HG03521 (cell line): Measurements from ENCODE around the gene DISP1.
A peak's percentile ranks its signal among the peaks of the same experiment; 100 is the strongest.

Experiments
- ATAC-seq: cut with Tn5 transposase; IDR thresholded peaks from one replicate; pipeline ENCODE4 v1.9.1; 2021; ENCODE audit warnings: mild to moderate bottlenecking, moderate library complexity; ENCODE audit not compliant: unreplicated experiment

Gene DISP1, protein sequence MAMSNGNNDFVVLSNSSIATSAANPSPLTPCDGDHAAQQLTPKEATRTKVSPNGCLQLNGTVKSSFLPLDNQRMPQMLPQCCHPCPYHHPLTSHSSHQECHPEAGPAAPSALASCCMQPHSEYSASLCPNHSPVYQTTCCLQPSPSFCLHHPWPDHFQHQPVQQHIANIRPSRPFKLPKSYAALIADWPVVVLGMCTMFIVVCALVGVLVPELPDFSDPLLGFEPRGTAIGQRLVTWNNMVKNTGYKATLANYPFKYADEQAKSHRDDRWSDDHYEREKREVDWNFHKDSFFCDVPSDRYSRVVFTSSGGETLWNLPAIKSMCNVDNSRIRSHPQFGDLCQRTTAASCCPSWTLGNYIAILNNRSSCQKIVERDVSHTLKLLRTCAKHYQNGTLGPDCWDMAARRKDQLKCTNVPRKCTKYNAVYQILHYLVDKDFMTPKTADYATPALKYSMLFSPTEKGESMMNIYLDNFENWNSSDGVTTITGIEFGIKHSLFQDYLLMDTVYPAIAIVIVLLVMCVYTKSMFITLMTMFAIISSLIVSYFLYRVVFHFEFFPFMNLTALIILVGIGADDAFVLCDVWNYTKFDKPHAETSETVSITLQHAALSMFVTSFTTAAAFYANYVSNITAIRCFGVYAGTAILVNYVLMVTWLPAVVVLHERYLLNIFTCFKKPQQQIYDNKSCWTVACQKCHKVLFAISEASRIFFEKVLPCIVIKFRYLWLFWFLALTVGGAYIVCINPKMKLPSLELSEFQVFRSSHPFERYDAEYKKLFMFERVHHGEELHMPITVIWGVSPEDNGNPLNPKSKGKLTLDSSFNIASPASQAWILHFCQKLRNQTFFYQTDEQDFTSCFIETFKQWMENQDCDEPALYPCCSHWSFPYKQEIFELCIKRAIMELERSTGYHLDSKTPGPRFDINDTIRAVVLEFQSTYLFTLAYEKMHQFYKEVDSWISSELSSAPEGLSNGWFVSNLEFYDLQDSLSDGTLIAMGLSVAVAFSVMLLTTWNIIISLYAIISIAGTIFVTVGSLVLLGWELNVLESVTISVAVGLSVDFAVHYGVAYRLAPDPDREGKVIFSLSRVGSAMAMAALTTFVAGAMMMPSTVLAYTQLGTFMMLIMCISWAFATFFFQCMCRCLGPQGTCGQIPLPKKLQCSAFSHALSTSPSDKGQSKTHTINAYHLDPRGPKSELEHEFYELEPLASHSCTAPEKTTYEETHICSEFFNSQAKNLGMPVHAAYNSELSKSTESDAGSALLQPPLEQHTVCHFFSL (N-terminal part only)

GRCh38 chr1:222814536-222815439 lies at the start of gene DISP1:
Gene DISP1 (plus strand): TSS chr1:222815039. CDS start chr1:222942824, 127,785 bp downstream.
- ATAC-seq = peak; percentile 94

- no peak for ATAC-seq
Measured at GRCh38 chr1:222767152-222767571, 47.7 kb upstream of the DISP1 start.

DNA sequence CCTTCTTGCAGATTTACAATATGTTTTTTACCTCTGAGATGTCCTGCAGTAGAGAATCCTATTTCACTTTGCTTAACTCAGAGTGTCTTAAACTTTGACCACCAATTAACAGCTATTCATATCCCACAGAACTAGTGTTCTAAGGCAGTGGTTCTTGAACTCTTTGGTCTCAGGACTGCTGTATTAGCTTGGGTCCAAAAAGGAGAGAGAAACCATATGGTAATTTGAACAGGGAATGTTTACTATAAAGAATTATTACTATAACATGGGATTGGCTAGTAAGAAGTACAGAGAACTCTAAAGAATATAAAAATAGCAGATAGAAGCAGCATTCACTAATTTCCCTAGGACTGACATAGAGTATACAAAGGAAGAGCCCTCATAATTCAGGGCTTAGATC lies 46.2 kb upstream of the DISP1 start:
- ATAC-seq = no peak

DNA sequence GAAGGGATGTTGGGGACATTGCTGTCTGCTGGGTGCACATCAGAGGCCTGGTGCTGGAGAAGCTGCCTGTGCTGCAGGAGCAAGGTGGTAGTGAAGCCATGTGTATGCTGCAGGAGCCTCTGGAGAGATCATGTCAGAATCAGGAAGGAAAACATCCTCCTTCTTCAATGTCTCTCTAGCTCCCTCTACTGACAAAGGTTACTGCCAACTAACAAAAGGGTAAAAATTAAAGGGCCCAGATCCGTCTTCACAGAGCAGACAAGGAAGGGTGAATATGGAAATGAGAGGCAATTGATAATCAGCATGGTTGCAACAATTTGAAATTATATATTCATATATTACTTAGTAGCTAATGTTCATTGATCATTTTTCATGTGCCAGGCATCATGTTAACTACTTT lies 45.7 kb upstream of the DISP1 start:
- ATAC-seq = no peak

- ATAC-seq = no peak
Measured at GRCh38 chr1:222769971-222770620, 44.7 kb upstream of the DISP1 start.

DNA sequence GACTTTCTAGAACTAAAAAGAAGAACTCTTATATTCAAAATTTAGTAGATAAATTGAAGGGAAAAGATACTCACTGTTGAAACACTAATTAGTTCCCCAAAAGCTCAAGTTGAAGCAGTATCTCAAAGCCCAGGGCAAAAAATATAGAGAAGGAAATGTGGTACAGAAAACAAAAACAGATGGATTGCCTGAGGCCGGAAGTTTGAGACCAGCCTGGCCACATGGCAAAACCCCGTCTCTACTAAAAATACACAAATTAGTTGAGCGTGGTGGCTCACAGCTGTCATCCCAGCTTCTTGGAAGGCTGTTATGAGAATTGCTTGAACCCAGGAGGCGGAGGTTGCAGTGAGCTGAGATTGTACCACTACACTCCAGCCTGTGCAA lies 41.9 kb upstream of the DISP1 start:
- peak; percentile 72 for ATAC-seq

- no peak for ATAC-seq
Measured at GRCh38 chr1:222777463-222777862, 37.4 kb upstream of the DISP1 start.

- no peak for ATAC-seq
Measured at GRCh38 chr1:222777977-222778376, 36.9 kb upstream of the DISP1 start.

- ATAC-seq = no peak
Measured at GRCh38 chr1:222781251-222781650, 33.6 kb upstream of the DISP1 start.

DNA sequence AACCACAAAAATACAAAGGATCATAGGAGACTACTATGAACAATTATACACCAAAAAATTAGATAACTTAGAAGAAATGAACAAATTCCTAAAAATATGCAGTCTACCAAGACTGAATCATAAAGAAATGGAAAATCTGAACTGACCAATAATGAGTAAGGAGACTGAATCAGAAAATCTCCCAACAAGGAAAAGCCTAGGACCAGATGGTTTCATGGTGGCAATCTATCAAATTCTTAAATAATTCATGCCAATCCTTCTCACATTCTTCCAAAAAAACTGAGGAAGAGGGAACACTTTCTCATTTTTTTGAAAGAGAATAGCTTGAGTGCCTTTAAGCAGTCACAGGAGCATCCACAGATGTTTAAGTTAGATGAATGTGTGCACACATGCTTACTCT lies 31.8 kb upstream of the DISP1 start:
- no peak for ATAC-seq

DNA sequence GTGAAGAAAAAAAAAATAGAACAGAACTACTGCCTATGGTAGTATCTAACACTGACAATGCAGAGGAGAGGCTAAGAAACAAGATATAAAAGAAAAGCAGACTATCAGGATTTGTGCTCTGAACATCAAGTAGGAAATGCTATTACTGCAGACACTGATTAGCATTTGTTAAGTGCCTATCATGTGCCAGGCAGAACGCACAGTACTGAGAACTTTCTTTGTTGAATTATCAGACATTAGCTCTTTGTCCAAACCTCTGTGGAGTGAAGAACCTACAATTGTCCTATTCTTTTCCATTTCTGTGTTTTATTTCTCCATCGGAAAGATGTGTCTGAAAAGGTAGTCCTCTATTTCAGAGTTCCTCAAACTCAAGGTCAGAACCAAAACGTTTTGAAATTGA lies 30.5 kb upstream of the DISP1 start:
- ATAC-seq = no peak

DNA sequence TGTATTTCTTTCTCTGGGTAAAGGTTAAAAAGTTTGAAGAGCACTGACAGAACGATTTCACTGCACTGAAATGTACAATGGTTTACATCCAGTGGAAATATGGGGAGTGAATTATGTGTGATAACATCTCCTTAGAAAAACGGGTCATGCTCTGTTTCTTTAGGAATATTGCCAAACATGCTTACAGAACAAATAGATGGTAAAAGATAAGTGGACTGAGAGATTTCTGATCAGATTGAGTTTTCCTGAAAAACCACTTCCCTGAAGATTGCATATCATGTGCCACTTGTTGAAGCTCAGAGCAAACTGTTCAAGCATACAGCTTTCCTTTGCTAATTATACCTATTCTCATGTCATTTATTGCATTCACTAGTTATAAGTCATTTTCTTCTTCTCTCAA lies 29.9 kb upstream of the DISP1 start:
- no peak for ATAC-seq

DNA sequence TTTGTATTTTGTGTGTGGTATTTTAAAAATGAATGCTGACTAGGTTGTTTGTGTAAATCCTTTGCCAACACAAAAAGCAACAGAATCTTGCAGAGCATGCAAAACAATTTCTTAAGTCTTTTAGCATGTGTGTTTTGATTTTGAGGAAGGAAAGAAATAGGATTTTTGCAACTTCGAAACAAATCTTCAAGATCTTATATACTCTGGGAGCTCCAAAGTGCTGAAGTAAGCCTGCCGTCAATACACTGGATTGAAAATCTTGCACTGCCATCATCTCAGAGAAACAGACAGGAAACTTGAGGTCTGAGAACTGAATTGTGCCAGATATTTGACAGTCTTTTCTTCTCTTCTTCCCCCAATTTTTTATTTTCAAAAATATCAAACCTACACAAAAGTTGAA lies 29.3 kb upstream of the DISP1 start:
- no peak for ATAC-seq

DNA sequence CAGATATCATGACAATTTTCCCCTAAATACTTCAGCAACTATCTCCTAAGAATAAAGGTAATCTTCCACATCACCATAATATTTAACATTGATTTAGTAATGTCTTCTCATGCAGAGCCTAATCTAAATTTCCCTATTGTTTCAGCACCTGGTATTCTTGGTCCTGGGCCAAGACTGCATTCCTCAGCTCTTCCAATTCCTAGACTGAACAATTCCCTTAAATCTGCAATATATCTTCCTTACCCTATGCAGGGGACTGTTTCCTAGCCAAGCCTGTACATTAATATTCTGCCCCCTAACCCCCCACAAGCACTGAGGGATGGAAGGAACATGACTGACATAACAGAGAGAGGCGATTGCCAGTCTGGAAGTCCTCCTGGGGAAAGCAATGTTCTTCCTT lies 28.7 kb upstream of the DISP1 start:
- no peak for ATAC-seq

GRCh38 chr1:222787729-222788128 lies 27.1 kb upstream of the DISP1 start:
- no peak for ATAC-seq

DNA sequence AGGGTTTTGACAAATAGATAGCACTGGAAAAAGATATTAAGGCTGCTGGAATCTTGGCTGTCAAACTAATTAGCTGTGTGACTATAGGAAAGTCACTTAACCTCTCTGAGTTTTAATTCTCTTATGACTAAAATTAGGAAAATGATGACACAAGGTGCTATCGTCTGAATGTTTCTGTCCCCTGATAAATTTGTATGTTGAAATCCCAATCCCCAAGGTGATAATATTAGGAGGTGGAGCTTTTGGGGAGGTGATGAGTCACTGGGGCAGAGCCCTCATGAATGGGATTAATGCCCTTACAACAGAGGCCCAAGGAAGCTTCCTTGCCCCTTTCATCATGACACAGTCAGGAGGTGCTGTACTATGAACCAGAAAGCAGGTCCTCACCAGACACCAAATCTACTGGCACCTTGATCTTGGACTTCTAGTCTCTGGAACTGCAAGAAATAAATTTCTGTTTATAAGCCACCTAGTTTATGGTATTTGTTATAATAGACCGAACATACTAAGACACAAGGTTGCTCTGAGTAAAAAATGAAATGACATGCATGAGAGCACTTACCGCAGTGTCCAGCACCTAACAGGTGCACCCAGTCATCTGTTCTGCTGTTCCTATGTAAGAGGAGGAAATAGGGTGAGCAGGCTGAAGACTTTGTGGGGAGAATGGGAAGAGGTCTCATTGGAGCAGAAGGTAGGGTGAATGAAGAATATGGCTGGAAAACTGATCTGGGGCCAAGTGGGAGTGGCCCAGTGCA lies 26.3 kb upstream of the DISP1 start:
- ATAC-seq = no peak

DNA sequence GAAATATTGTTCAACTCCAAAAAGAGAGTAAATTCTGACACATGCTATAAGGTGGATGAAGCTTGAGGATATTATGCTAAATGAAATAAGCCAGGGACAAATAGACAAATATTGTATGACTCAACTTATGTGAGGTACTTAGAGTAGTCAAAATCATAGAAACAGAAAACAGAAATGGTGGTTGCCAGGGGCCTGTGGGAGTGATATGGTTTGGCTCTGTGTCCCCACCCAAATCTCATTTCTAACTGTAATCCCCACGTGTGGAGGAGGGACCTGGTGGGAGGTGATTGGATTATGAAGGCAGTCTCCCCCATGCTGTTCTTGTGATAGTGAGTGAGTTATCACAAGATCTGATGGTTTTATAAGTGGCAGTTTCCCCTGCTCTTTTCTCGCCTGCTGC lies 24.7 kb upstream of the DISP1 start:
- no peak for ATAC-seq

- no peak for ATAC-seq
Measured at GRCh38 chr1:222790520-222790919, 24.3 kb upstream of the DISP1 start.
